Endothelial cell (in vitro differentiated cells): ENCODE results near the gene RNF144A. TPM values are rescaled to one million over a fixed set of nuclear protein-coding genes. Genes with fewer than 3 reads are reported as not detected.
A peak's percentile ranks its signal among the peaks of the same experiment; 100 is the strongest.

ENCODE experiments used
- DNase-seq: peaks from one replicate; pipeline ENCODE4 v3.0.0; 2021; ENCODE audit warnings: low spot score
- H3K27ac Mint-ChIP-seq: one replicate; pipeline ENCODE4 v1.8.0; 2021; ENCODE audit warnings: mixed read lengths, inconsistent platforms; ENCODE audit not compliant: unreplicated experiment
- H3K27me3 Mint-ChIP-seq: one replicate; pipeline ENCODE4 v1.8.0; 2021; ENCODE audit warnings: mild to moderate bottlenecking, moderate library complexity, mixed read lengths, inconsistent platforms; ENCODE audit not compliant: unreplicated experiment
- H3K36me3 Mint-ChIP-seq: one replicate; pipeline ENCODE4 v1.8.0; 2021; ENCODE audit warnings: mild to moderate bottlenecking, low read depth, mixed read lengths, inconsistent platforms; ENCODE audit not compliant: unreplicated experiment
- H3K4me1 Mint-ChIP-seq: one replicate; pipeline ENCODE4 v1.8.0; 2021; ENCODE audit warnings: mild to moderate bottlenecking, mixed read lengths, inconsistent platforms; ENCODE audit not compliant: unreplicated experiment
- H3K4me3 Mint-ChIP-seq: one replicate; pipeline ENCODE4 v1.8.0; 2021; ENCODE audit warnings: mild to moderate bottlenecking, mixed read lengths, inconsistent platforms; ENCODE audit not compliant: unreplicated experiment
- H3K9me3 Mint-ChIP-seq: one replicate; pipeline ENCODE4 v1.8.0; 2021; ENCODE audit warnings: mixed read lengths, inconsistent platforms; ENCODE audit not compliant: unreplicated experiment
- CTCF ChIP-seq: fragments of 200-600 bp; sonication (generic); IDR thresholded peaks from one replicate; pipeline ENCODE4 v1.5.0; 2021; ENCODE audit warnings: antibody characterized with exemption; ENCODE audit not compliant: unreplicated experiment
- total RNA-seq: library from RNA; stranded (reverse); fragmentation: NEBNext Ultra II Directional; extraction: Animal tissue kit (Norgen Biotek cat#: 25700); gene quantifications from one replicate; pipeline ENCODE4 v1.2.1, GENCODE V29; 2021; ENCODE audit not compliant: unreplicated experiment

RNF144A gene
- total RNA-seq, 1 donor from 2014 or later = 81.3 TPM

GRCh38 chr2:6914828-6915227, 2.4 kb upstream of the RNF144A start:
- H3K27ac Mint-ChIP-seq = no peak overlapping the region
- DNase-seq = no peak
- H3K36me3 Mint-ChIP-seq = peaks cover 19% of the 10 kb centered on the region
- peaks cover 10% of the 10 kb centered on the region for H3K27me3 Mint-ChIP-seq
- no peak for TF ChIP-seq CTCF
- no peak overlapping the region for H3K4me3 Mint-ChIP-seq
- H3K4me1 Mint-ChIP-seq = peaks cover 10% of the 10 kb centered on the region
- H3K9me3 Mint-ChIP-seq = no peaks in the 10 kb centered on the region

- Mint-ChIP-seq H3K4me3 (no peak overlapping the region), H3K9me3 (no peaks in the 10 kb centered on the region), H3K36me3 (peaks cover 19% of the 10 kb centered on the region), H3K27ac (no peak overlapping the region), H3K27me3 (peaks cover 10% of the 10 kb centered on the region), H3K4me1 (peaks cover 13% of the 10 kb centered on the region)
- TF ChIP-seq CTCF = no peak
- no peak for DNase-seq
Measured at GRCh38 chr2:6915399-6915798, 1.8 kb upstream of the RNF144A start.

- no peak for DNase-seq
- peaks cover 20% of the 10 kb centered on the region for H3K4me1 Mint-ChIP-seq
- peak overlapping the region; percentile 76 for H3K4me3 Mint-ChIP-seq
- H3K27me3 Mint-ChIP-seq = peaks cover 10% of the 10 kb centered on the region
- H3K27ac Mint-ChIP-seq = no peak overlapping the region
- TF ChIP-seq CTCF = no peak
- H3K36me3 Mint-ChIP-seq = peaks cover 19% of the 10 kb centered on the region
- no peaks in the 10 kb centered on the region for H3K9me3 Mint-ChIP-seq
Measured at GRCh38 chr2:6916224-6916623, 988 bp upstream of the RNF144A start.

GRCh38 chr2:6916736-6917070, 509 bp upstream of the RNF144A start:
- peak overlapping the region; percentile 32 for H3K27ac Mint-ChIP-seq
- H3K4me3 Mint-ChIP-seq = peak overlapping the region; percentile 76
- no peaks in the 10 kb centered on the region for H3K9me3 Mint-ChIP-seq
- H3K27me3 Mint-ChIP-seq = peaks cover 11% of the 10 kb centered on the region
- peaks cover 25% of the 10 kb centered on the region for H3K4me1 Mint-ChIP-seq
- no peak for DNase-seq
- no peak for TF ChIP-seq CTCF
- peaks cover 19% of the 10 kb centered on the region for H3K36me3 Mint-ChIP-seq

- H3K27me3 Mint-ChIP-seq = peaks cover 8% of the 10 kb centered on the region
- DNase-seq = peak; percentile 49
- no peaks in the 10 kb centered on the region for H3K9me3 Mint-ChIP-seq
- peaks cover 32% of the 10 kb centered on the region for H3K4me1 Mint-ChIP-seq
- peaks cover 15% of the 10 kb centered on the region for H3K36me3 Mint-ChIP-seq
- H3K4me3 Mint-ChIP-seq = peak overlapping the region; percentile 82
- H3K27ac Mint-ChIP-seq = no peak overlapping the region
- no peak for TF ChIP-seq CTCF
Measured at GRCh38 chr2:6917761-6918421, 679 bp downstream of the RNF144A start.
